Muscle of arm (tissue), 12 donors: ENCODE results near the gene DNAJC15. TPM values are rescaled to one million over a fixed set of nuclear protein-coding genes. Genes with fewer than 3 reads are reported as not detected.
A peak's percentile ranks its signal among the peaks of the same experiment; 100 is the strongest.

Source experiments
- DNase-seq: peaks from one replicate; pipeline ENCODE4 v3.0.0-alpha.2; 2013
- polyA plus RNA-seq, 12 donors: library from polyadenylated mRNA; unstranded; fragments of 120-200 nt; gene quantifications; one replicate each; pipeline ENCODE4 v1.2.1, GENCODE V29; 2013; ENCODE audit not compliant: insufficient read length in 12 of 12

The DNAJC15 gene
- polyA plus RNA-seq, 12 donors: 8.5 to 25.0 (median 19.7) TPM; not detected in 1

DNA sequence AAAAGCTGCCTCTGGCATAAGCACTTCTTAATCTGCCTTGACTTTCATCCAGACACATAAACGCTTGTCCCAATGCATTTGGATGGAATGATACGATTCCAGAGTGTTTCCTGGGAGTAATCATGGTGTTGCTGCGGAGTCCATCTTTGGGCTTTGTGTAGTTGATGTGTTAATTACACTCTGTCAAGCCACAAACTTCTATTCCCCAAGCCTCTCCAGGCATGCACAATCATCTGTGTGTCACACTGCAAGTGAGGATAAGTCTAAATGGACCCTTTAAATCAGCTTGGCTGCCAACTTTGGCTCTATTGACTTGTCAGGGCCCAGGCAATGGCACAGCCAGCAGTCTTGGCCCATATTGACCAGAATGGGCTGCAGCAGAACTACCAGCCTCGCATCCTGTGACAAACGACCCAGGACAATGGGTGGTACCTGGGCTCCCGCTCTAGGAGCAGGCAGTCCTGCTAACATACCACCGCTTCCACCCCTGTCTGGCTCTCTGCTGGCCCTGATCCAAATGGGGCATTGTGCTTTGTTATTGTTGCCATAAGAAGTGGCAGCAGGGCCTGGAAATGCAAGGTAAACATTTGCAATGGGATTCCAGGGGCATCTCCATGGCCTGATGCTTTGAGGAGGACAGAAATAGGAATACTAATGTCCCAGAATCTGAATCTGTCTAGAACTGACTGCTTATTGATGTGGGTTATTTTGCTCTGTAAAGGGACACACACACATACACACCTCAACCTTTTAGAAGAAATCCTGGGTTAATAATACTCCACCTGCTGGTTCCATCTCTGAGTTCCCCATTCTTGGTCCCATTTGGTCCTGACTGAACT, 127.2 kb downstream of the DNAJC15 start:
- DNase-seq: no peak

DNA sequence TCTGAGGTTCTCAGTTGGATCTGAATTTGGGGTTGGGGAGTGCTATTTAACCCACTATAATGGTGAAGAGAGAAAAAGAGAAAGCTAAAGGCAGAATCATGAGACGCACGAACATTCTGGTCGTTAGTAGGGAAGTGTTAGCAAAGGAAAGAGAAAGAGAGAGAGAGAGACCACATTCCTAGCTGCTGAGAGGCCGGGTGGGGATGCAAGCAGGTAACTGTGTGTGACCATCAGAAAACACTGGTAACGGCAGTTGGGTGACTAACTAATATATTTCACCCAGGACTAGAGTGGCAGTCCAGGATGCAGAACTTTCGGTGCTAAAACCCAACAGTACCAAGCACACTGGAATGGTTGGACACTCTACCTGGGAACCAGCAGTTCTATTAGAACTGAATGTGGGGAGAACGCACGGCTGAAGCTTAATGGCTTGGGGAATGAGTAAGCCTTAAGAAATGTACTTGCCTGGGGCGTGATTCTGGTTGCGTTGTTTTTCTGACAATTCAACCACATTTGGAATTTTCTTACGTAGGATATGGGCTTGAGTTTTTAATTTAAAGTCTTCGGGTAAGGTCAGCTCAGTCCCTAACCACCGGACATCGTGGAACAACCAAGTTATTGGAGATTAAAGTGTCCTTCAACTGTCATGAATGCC, 130.2 kb downstream of the DNAJC15 start:
- DNase-seq: no peak

DNA sequence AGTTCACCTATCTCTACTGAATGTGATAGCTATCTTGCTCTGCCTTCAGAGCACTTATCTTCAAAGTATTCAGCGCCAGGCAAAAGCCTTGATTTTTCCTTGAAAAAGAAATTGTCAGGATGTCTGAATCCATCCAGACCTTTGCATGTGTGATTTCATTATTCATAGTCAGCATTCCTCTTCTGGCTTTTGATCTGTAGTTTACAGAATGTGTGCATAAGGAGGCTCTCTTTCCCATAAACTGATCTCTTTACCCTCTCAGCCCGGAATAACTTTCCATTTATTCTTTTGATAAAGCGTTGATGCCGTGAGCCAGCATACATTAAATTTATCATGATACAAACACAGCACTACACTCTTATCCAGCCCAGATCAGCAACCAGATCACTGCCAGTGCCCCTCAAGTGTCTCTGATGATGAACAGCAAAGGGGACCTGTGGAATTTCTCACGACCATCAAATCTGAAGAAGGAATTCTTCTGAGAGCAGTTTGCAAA, 130.8 kb downstream of the DNAJC15 start:
- DNase-seq: no peak

DNA sequence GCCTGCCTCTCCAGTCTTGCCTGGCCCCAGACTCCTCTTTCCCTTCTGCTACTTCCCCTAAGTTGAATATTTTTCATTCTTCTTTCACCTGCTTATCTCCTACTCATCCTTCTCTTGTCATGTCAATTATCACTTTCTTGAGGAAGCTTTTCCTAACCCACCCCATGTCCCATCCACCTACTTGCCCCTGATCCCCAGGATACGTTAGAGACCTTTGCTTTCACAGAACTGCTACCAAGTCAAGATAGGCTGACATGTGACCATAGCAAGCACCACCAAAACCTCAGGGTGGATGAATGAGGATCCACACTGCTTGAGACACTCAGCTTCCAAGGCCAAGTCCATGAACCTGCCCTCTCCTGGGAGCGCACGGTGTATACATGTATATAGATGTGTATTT, 131.5 kb downstream of the DNAJC15 start:
- DNase-seq: no peak

DNA sequence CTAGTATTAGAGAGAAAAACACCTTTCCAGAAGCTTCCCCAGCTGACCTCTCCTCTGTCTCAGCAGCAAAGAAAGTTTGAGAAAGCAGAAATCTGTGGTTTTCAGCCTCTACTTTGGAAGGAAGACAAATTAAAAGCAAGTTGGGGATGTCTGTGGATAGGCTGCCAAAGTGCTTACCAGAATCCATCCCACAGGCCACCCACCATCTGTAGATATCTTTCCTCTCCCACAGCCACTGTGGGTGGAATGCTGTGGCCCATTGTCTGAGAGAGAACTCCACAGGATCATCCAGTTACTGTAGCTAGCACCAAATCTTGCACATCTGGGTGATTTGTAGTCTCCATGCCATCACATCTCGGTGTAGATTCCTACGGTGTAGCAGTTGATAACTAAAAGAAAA, 133.5 kb downstream of the DNAJC15 start:
- no peak for DNase-seq

DNA sequence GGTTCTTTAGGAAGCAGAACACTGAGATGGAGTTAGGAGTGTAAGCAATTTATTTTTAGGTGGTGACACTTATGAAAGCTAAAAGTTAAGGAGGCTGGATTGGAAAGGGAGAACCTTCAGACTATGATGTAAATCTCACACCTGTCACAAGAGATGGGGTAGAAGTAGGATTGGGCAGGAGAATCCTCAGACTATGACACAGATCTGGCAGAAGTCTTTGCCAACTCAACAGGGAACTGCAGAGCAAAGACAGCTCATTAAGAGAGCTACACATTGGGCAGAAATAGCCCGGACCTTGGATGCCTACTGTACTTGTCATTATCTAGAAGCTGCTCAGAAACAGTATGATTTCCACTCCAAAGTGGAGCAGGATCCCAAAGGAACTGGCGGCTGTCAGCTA, 134.4 kb downstream of the DNAJC15 start:
- no peak for DNase-seq

DNA sequence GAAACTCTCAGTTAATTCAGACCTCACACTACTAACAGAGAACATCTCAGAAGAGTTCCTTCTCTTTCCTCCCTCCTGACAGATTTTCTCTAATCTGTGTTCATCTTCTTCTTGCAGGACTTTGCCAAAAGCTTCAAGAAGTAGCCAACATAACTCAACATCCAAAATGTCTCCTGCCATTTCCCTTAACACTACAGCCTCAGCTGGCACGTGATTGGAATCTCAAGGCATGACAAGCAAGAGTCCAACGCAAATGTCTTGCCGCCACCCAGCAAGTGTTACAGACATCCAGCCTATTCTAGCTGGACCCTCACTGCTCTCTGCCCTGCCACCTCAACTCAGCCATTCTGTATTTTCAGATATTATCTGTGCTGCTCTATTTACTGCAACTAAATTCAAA, 135.1 kb downstream of the DNAJC15 start:
- no peak for DNase-seq

DNA sequence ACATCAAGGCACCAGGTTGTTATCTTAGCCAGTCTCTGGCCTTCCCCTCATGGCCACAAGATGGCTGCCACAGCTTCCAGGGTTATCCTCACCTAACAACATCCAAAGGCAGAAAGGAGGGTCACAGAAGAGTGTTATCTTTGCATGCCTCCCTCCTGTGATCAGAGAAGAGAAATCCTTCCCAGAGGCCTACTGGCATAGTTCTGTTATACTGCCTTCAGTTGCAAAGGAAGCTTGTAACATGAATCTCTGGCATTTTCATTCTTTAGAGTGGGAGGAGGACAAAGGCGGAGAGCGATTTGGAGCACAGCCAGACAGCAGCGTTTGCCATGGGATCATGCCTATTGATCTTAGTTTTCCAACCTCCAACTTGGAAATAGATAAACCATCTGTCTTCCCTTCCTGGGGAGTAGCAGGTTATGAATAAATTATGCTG, 135.7 kb downstream of the DNAJC15 start:
- DNase-seq: peak; percentile 38

Other genes starting within 250 kb of the DNAJC15 start
- under 1 TPM in 6 of 12 donors, not detected in 6; 0.05 to 0.11 (median 0.08) TPM for gene FAM216B, start 242.0 kb upstream of the DNAJC15 start, polyA plus RNA-seq
- 10 to 100 TPM in 1 of 12 donors, 1 to 10 TPM in 10, not detected in 1; 1.7 to 22.8 (median 2.1) TPM for gene EPSTI1, start 31.3 kb upstream of the DNAJC15 start, polyA plus RNA-seq